Measurements from ENCODE around the gene KLHL29.

DNA sequence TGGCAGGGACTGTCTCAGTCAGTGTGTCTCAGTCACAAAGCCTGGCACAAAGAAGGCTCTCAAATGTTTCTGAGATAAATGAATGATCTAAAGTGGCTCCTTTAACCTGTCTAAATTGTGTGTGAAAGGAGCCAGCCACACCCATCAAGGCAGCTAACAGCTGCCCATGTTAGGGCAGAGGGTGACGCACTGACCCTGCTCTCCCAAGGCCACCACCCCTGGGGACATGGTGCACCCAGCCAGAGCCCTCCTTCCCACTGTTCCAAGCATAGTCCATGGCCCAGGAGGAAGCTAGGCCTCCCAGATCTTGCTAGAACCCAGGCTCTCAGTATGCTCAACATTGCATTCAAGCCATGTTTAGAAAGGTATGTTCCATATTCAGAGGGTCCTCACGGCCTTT, 100.3 kb downstream of the KLHL29 start:
- TF ChIP-seq, protein P1, sequence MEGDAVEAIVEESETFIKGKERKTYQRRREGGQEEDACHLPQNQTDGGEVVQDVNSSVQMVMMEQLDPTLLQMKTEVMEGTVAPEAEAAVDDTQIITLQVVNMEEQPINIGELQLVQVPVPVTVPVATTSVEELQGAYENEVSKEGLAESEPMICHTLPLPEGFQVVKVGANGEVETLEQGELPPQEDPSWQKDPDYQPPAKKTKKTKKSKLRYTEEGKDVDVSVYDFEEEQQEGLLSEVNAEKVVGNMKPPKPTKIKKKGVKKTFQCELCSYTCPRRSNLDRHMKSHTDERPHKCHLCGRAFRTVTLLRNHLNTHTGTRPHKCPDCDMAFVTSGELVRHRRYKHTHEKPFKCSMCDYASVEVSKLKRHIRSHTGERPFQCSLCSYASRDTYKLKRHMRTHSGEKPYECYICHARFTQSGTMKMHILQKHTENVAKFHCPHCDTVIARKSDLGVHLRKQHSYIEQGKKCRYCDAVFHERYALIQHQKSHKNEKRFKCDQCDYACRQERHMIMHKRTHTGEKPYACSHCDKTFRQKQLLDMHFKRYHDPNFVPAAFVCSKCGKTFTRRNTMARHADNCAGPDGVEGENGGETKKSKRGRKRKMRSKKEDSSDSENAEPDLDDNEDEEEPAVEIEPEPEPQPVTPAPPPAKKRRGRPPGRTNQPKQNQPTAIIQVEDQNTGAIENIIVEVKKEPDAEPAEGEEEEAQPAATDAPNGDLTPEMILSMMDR (IDR thresholded peaks at IDR 0.05; ENCODE audit: insufficient read depth, low read length): no peak
- TF ChIP-seq, protein P2, sequence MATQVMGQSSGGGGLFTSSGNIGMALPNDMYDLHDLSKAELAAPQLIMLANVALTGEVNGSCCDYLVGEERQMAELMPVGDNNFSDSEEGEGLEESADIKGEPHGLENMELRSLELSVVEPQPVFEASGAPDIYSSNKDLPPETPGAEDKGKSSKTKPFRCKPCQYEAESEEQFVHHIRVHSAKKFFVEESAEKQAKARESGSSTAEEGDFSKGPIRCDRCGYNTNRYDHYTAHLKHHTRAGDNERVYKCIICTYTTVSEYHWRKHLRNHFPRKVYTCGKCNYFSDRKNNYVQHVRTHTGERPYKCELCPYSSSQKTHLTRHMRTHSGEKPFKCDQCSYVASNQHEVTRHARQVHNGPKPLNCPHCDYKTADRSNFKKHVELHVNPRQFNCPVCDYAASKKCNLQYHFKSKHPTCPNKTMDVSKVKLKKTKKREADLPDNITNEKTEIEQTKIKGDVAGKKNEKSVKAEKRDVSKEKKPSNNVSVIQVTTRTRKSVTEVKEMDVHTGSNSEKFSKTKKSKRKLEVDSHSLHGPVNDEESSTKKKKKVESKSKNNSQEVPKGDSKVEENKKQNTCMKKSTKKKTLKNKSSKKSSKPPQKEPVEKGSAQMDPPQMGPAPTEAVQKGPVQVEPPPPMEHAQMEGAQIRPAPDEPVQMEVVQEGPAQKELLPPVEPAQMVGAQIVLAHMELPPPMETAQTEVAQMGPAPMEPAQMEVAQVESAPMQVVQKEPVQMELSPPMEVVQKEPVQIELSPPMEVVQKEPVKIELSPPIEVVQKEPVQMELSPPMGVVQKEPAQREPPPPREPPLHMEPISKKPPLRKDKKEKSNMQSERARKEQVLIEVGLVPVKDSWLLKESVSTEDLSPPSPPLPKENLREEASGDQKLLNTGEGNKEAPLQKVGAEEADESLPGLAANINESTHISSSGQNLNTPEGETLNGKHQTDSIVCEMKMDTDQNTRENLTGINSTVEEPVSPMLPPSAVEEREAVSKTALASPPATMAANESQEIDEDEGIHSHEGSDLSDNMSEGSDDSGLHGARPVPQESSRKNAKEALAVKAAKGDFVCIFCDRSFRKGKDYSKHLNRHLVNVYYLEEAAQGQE (IDR thresholded peaks at IDR 0.05; ENCODE audit: insufficient replicate concordance, low read depth): no peak

All from HL-60 (cell line).